Hepatocyte (in vitro differentiated cells): ENCODE results near the gene MAN1B1. TPM values are rescaled to one million over a fixed set of nuclear protein-coding genes. Genes with fewer than 3 reads are reported as not detected.

Experiments
- DNase-seq: peaks from one replicate; pipeline ENCODE4 v3.0.0-alpha.2; 2016; ENCODE audit warnings: low spot score
- H2AFZ ChIP-seq: fragments of 200-600 bp; sonication (generic); 2 replicates; pipeline ENCODE4 v1.6.0; 2016; ENCODE audit warnings: antibody characterized with exemption, mild to moderate bottlenecking
- H3K27ac ChIP-seq: fragments of 200-600 bp; sonication (generic); 2 replicates; pipeline ENCODE4 v1.5.1; 2016; ENCODE audit warnings: mild to moderate bottlenecking
- H3K27me3 ChIP-seq: fragments of 200-600 bp; sonication (generic); 2 replicates; pipeline ENCODE4 v1.6.1; 2016
- H3K36me3 ChIP-seq: fragments of 200-600 bp; sonication (generic); replicated peaks from 2 replicates; pipeline ENCODE4 v1.5.1; 2016; ENCODE audit warnings: low read depth; ENCODE audit not compliant: insufficient read depth
- H3K4me1 ChIP-seq: fragments of 200-600 bp; sonication (generic); 2 replicates; pipeline ENCODE4 v1.5.1; 2016; ENCODE audit warnings: mild to moderate bottlenecking, moderate library complexity; ENCODE audit not compliant: insufficient read depth
- H3K4me2 ChIP-seq: fragments of 200-600 bp; sonication (generic); 2 replicates; pipeline ENCODE4 v1.6.0; 2016
- H3K4me3 ChIP-seq: fragments of 200-600 bp; sonication (generic); 2 replicates; pipeline ENCODE4 v1.5.1; 2016; ENCODE audit warnings: mild to moderate bottlenecking
- H3K79me2 ChIP-seq: fragments of 200-600 bp; sonication (generic); 2 replicates; pipeline ENCODE4 v1.6.0; 2017; ENCODE audit warnings: mild to moderate bottlenecking
- H3K9me2 ChIP-seq: fragments of 200-600 bp; sonication (generic); replicated peaks from 2 replicates; pipeline ENCODE4 v1.6.0; 2017; ENCODE audit warnings: mild to moderate bottlenecking; ENCODE audit not compliant: insufficient read depth
- H3K9me3 ChIP-seq: fragments of 200-600 bp; sonication (generic); 2 replicates; pipeline ENCODE4 v1.5.1; 2016; ENCODE audit warnings: low read depth, mild to moderate bottlenecking
- H4K20me1 ChIP-seq: fragments of 200-600 bp; sonication (generic); 2 replicates; pipeline ENCODE4 v1.6.0; 2016; ENCODE audit warnings: mild to moderate bottlenecking; ENCODE audit not compliant: insufficient read depth, poor library complexity, severe bottlenecking
- CTCF ChIP-seq: fragments of 200-600 bp; sonication (generic); IDR thresholded peaks from 2 replicates; pipeline ENCODE4 v1.5.1; 2016; ENCODE audit warnings: antibody characterized with exemption, mild to moderate bottlenecking; ENCODE audit not compliant: poor library complexity
- EZH2 ChIP-seq: fragments of 200-600 bp; sonication (generic); IDR thresholded peaks from 2 replicates; pipeline ENCODE4 v1.6.1; 2016; ENCODE audit warnings: antibody characterized with exemption, mild to moderate bottlenecking, borderline replicate concordance
- EZH2phosphoT487 ChIP-seq: fragments of 200-600 bp; sonication (generic); IDR thresholded peaks from one replicate; pipeline ENCODE4 v1.6.1; 2018; ENCODE audit warnings: antibody characterized with exemption, mild to moderate bottlenecking, low read depth, moderate library complexity; ENCODE audit not compliant: unreplicated experiment, severe bottlenecking
- WGBS: methylation state at CpG from one replicate; pipeline ENCODE4 v1.1.6; 2016; ENCODE audit warnings: low lambda C conversion rate; ENCODE audit errors: missing lambda C conversion rate; 5-methylcytosine and 5-hydroxymethylcytosine counted together
- polyA plus RNA-seq: library from polyadenylated mRNA; unstranded; fragments of >200 nt; fragmentation: Nextera tagmentation; extraction: Ambion mirVana; gene quantifications from 2 replicates; pipeline ENCODE4 v1.2.1, GENCODE V29; 2016
- total RNA-seq: library from RNA; depleted of rRNA; stranded (reverse); fragments of >200 nt; gene quantifications from 2 replicates; pipeline ENCODE4 v1.2.3, GENCODE V29; 2014

The MAN1B1 gene
- total and polyA plus RNA-seq, 2 experiments from 2014 or later: 60.8 to 94.2 TPM

DNA sequence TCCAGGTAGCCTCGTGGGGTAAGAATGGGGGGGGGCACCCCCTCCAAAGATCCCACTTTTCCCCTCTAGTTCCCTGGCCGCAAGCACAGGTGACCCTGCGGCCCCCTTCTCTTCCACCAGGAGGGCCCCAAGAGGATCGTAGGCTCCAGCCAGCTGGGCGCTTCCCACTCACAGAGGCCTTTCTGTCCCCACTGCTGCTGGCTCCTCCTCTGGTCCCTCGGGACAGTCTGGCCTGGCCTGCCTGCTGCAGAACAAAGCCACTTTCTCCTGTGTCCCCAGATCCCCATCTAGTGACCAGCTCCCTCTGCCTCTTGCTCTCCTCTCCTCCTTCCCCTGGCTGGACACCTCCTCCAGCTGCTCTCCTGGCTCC, 15.9 kb upstream of the MAN1B1 start:
- H3K4me2 ChIP-seq: peak overlapping the region; percentile 73
- peak; percentile 10 for TF ChIP-seq CTCF
- TF ChIP-seq EZH2: no peak
- TF ChIP-seq EZH2phosphoT487: no peak
- WGBS: 34% methylated on average over 6 of the region's 6 CpGs
- H2AFZ ChIP-seq: no peak overlapping the region
- no peaks in the 10 kb centered on the region for H3K9me2 ChIP-seq
- H3K9me3 ChIP-seq: no peaks in the 10 kb centered on the region
- peak overlapping the region; percentile 49 for H3K27ac ChIP-seq
- no peaks in the 10 kb centered on the region for H3K27me3 ChIP-seq
- H3K79me2 ChIP-seq: no peaks in the 10 kb centered on the region
- H3K36me3 ChIP-seq: no peaks in the 10 kb centered on the region
- no peak for DNase-seq
- H3K4me3 ChIP-seq: no peak overlapping the region
- H4K20me1 ChIP-seq: no peaks in the 10 kb centered on the region
- H3K4me1 ChIP-seq: peaks cover 3% of the 10 kb centered on the region

DNA sequence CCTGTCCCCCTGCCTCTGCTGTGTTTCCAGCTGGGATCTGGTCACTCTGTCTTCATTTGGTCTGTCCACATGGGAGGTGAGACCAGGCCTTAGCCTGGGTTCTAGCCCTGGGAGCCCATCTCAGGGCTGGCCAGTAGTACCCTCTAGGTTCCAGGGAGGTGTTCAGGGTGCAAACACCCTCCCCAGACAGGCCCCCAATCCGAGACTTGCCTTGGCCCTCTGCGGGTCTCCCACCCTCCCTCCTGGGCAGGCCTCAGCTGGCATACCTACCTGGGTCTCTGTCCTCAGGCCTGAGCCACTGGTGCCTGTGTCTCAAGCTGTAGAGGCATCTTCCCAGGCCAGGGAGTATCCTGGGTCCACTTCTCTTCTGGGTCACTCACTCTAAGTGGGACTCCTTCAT, 15.5 kb upstream of the MAN1B1 start:
- TF ChIP-seq CTCF (no peak), EZH2phosphoT487 (no peak), EZH2 (no peak)
- H3K27me3 ChIP-seq: no peaks in the 10 kb centered on the region
- 96% methylated on average over 2 of the region's 2 CpGs for WGBS
- H3K4me2 ChIP-seq: peak overlapping the region; percentile 73
- H3K9me2 ChIP-seq: no peaks in the 10 kb centered on the region
- no peaks in the 10 kb centered on the region for H3K79me2 ChIP-seq
- H3K9me3 ChIP-seq: no peaks in the 10 kb centered on the region
- H3K4me3 ChIP-seq: no peak overlapping the region
- H3K4me1 ChIP-seq: peaks cover 3% of the 10 kb centered on the region
- no peak for DNase-seq
- H4K20me1 ChIP-seq: no peaks in the 10 kb centered on the region
- H2AFZ ChIP-seq: no peak overlapping the region
- peak overlapping the region; percentile 49 for H3K27ac ChIP-seq
- H3K36me3 ChIP-seq: no peaks in the 10 kb centered on the region

DNA sequence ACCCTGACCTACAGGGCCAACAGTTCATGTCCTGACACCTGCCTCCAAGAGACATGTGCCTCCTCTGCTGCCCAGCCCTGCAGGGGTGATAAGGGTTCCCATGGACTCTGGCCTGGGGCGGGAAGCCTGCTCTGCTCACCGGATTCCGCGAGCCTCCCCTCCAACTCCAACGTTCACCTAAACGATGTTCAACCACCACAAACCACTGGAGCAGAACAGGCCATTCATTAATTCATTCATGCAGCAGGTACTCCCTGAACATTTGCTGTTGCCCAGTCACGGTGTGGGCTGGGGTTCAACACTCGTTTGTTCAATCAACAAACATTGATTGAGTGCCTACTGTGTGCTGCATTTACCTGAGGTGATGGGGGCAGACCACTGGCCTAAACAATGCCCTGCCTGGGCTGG, 12.8 kb upstream of the MAN1B1 start:
- H3K27ac ChIP-seq: no peak overlapping the region
- DNase-seq: no peak
- peaks cover 8% of the 10 kb centered on the region for H3K79me2 ChIP-seq
- no peaks in the 10 kb centered on the region for H3K9me3 ChIP-seq
- no peaks in the 10 kb centered on the region for H3K36me3 ChIP-seq
- H3K4me1 ChIP-seq: peaks cover 19% of the 10 kb centered on the region
- TF ChIP-seq CTCF: no peak
- TF ChIP-seq EZH2: no peak
- TF ChIP-seq EZH2phosphoT487: no peak
- H3K4me3 ChIP-seq: no peak overlapping the region
- WGBS: 82% methylated on average over 8 of the region's 8 CpGs
- H4K20me1 ChIP-seq: peaks cover under 1% of the 10 kb centered on the region
- H3K9me2 ChIP-seq: no peaks in the 10 kb centered on the region
- peaks cover 8% of the 10 kb centered on the region for H3K27me3 ChIP-seq
- no peak overlapping the region for H2AFZ ChIP-seq
- no peak overlapping the region for H3K4me2 ChIP-seq
